HepG2 (cell line): Measurements from ENCODE around the gene POU5F1. TPM values are rescaled to one million over a fixed set of nuclear protein-coding genes. Genes with fewer than 3 reads are reported as not detected.
A peak's percentile ranks its signal among the peaks of the same experiment; 100 is the strongest.

Source experiments
- AKAP8 ChIP-seq: sonication (generic); formaldehyde crosslinking; IDR thresholded peaks from 2 replicates; pipeline ENCODE4 v1.5.1; 2020; ENCODE audit warnings: mild to moderate bottlenecking, missing genetic modification reagents
- ZBTB42 ChIP-seq: sonication (generic); formaldehyde crosslinking; IDR thresholded peaks from 2 replicates; pipeline ENCODE4 v1.5.0; 2020; ENCODE audit warnings: mild to moderate bottlenecking, missing genetic modification reagents
- ZBTB7B ChIP-seq: sonication (generic); formaldehyde crosslinking; IDR thresholded peaks from 2 replicates; pipeline ENCODE4 v1.4.0; 2020; ENCODE audit warnings: missing genetic modification reagents
- ZEB1 ChIP-seq: IDR thresholded peaks from 2 replicates; pipeline ENCODE4 v1.6.1; 2012; ENCODE audit warnings: mild to moderate bottlenecking, low read depth, inconsistent platforms; ENCODE audit not compliant: insufficient replicate concordance
- ZNF12 ChIP-seq: sonication (generic); formaldehyde crosslinking; IDR thresholded peaks from 2 replicates; pipeline ENCODE4 v1.5.0; 2020; ENCODE audit warnings: missing genetic modification reagents
- ZNF563 ChIP-seq: sonication (generic); formaldehyde crosslinking; IDR thresholded peaks from 2 replicates; pipeline ENCODE4 v1.8.0; 2022; ENCODE audit warnings: mild to moderate bottlenecking, moderate library complexity, missing genetic modification reagents
- polyA plus RNA-seq, 8 experiments: library from polyadenylated mRNA; depleted of rRNA in 3 of 8; stranded (reverse) in 7 of 8; unstranded in 1 of 8; fragments of >200 nt; fragmentation: Illumina TruSeq in 4 of 8; extraction: Trizol in 4 of 8; gene quantifications; 2 replicates each; pipeline versions ENCODE4 v1.2.1 to v1.2.3, GENCODE V29; 2011 to 2016; ENCODE audit warnings: low read depth in 4 of 8, missing spikeins in 1 of 8, mixed read lengths in 1 of 8; ENCODE audit not compliant: insufficient read depth in 1 of 8
- total RNA-seq, 5 experiments: library from RNA; depleted of rRNA; stranded (reverse); fragments of >200 nt; fragmentation: Illumina TruSeq; extraction: Trizol; gene quantifications; 2 replicates each; pipeline ENCODE4 v1.2.3, GENCODE V29; 2016; ENCODE audit warnings: low read depth in 1 of 5
- TF ChIP-seq, protein P1 (sequence below): IDR thresholded peaks from 2 replicates; pipeline ENCODE4 v1.4.0; 2020; ENCODE audit warnings: mild to moderate bottlenecking, missing genetic modification reagents
- TF ChIP-seq, protein P2 (sequence below): sonication (generic); formaldehyde crosslinking; IDR thresholded peaks from 2 replicates; pipeline ENCODE4 v1.9.0; 2022; ENCODE audit warnings: low read depth, missing genetic modification reagents
- TF ChIP-seq, protein P3 (sequence below): sonication (generic); formaldehyde crosslinking; IDR thresholded peaks from 2 replicates; pipeline ENCODE4 v1.4.0; 2020; ENCODE audit warnings: mild to moderate bottlenecking, missing genetic modification reagents, borderline replicate concordance
- TF ChIP-seq, protein P4 (sequence below): sonication (generic); formaldehyde crosslinking; conservative IDR thresholded peaks from 2 replicates; pipeline ENCODE4 v1.8.0; 2022; ENCODE audit warnings: low read depth, missing genetic modification reagents
- TF ChIP-seq, protein P5 (sequence below): sonication (generic); formaldehyde crosslinking; IDR thresholded peaks from 2 replicates; pipeline ENCODE4 v1.4.0; 2020; ENCODE audit warnings: missing genetic modification reagents

Gene POU5F1
- total and polyA plus RNA-seq, 2 of the 13 experiments (the other 11 are each of a cell fraction or from before 2014, with no cell fraction given), result 2.5 to 7.2 TPM

DNA sequence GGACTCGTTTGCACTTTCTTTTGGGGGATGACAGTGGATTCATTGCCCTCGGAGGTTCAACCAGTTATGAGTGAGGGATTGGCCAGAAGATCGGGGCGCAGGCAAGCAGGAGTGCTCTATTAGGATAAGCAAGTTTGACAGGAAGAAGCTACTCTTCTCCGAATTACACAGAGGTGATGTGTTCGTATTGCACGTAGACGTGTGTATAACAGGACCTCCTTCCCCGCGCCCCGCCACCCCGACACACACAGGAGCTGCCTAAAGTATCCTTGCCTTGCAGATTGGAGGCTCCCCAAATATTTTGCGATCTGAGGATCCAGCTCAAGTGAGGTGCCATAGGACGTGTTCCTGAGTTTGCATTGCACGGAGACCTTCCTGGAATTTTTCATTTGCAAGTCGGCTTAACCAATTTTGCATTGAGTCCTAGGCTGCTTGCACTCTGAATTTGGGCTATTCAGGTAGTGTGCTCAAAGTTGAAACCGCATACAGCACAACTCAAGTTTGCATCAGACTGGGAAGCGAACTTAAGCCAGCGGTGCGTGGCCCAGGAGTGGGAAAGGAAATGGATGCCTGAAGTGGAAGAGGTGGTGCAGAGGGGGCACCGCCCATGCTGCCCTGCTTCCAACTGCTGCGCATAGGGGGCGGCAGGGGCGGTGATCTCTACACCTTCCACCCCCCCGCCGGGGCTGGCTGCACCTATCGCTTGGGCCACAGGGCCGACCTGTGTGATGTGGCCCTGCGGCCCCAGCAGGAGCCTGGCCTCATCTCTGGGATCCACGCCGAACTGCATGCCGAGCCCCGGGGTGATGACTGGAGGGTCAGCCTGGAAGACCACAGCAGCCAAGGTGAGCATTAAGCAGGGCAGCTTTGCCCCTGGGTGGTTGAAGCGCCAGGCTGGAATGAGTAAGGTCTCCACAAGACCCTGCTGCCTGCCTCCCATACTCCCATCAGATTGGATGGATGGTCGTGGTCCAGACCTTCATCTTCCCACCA, 11.3 kb downstream of the POU5F1 start (continued):
- TF ChIP-seq, protein P1, sequence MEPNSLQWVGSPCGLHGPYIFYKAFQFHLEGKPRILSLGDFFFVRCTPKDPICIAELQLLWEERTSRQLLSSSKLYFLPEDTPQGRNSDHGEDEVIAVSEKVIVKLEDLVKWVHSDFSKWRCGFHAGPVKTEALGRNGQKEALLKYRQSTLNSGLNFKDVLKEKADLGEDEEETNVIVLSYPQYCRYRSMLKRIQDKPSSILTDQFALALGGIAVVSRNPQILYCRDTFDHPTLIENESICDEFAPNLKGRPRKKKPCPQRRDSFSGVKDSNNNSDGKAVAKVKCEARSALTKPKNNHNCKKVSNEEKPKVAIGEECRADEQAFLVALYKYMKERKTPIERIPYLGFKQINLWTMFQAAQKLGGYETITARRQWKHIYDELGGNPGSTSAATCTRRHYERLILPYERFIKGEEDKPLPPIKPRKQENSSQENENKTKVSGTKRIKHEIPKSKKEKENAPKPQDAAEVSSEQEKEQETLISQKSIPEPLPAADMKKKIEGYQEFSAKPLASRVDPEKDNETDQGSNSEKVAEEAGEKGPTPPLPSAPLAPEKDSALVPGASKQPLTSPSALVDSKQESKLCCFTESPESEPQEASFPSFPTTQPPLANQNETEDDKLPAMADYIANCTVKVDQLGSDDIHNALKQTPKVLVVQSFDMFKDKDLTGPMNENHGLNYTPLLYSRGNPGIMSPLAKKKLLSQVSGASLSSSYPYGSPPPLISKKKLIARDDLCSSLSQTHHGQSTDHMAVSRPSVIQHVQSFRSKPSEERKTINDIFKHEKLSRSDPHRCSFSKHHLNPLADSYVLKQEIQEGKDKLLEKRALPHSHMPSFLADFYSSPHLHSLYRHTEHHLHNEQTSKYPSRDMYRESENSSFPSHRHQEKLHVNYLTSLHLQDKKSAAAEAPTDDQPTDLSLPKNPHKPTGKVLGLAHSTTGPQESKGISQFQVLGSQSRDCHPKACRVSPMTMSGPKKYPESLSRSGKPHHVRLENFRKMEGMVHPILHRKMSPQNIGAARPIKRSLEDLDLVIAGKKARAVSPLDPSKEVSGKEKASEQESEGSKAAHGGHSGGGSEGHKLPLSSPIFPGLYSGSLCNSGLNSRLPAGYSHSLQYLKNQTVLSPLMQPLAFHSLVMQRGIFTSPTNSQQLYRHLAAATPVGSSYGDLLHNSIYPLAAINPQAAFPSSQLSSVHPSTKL, result no peak
- TF ChIP-seq, protein P2, sequence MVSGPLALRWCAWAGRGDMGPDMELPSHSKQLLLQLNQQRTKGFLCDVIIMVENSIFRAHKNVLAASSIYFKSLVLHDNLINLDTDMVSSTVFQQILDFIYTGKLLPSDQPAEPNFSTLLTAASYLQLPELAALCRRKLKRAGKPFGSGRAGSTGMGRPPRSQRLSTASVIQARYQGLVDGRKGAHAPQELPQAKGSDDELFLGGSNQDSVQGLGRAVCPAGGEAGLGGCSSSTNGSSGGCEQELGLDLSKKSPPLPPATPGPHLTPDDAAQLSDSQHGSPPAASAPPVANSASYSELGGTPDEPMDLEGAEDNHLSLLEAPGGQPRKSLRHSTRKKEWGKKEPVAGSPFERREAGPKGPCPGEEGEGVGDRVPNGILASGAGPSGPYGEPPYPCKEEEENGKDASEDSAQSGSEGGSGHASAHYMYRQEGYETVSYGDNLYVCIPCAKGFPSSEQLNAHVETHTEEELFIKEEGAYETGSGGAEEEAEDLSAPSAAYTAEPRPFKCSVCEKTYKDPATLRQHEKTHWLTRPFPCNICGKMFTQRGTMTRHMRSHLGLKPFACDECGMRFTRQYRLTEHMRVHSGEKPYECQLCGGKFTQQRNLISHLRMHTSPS (CRISPR knock-in tag), result no peak
- TF ChIP-seq, protein P3, sequence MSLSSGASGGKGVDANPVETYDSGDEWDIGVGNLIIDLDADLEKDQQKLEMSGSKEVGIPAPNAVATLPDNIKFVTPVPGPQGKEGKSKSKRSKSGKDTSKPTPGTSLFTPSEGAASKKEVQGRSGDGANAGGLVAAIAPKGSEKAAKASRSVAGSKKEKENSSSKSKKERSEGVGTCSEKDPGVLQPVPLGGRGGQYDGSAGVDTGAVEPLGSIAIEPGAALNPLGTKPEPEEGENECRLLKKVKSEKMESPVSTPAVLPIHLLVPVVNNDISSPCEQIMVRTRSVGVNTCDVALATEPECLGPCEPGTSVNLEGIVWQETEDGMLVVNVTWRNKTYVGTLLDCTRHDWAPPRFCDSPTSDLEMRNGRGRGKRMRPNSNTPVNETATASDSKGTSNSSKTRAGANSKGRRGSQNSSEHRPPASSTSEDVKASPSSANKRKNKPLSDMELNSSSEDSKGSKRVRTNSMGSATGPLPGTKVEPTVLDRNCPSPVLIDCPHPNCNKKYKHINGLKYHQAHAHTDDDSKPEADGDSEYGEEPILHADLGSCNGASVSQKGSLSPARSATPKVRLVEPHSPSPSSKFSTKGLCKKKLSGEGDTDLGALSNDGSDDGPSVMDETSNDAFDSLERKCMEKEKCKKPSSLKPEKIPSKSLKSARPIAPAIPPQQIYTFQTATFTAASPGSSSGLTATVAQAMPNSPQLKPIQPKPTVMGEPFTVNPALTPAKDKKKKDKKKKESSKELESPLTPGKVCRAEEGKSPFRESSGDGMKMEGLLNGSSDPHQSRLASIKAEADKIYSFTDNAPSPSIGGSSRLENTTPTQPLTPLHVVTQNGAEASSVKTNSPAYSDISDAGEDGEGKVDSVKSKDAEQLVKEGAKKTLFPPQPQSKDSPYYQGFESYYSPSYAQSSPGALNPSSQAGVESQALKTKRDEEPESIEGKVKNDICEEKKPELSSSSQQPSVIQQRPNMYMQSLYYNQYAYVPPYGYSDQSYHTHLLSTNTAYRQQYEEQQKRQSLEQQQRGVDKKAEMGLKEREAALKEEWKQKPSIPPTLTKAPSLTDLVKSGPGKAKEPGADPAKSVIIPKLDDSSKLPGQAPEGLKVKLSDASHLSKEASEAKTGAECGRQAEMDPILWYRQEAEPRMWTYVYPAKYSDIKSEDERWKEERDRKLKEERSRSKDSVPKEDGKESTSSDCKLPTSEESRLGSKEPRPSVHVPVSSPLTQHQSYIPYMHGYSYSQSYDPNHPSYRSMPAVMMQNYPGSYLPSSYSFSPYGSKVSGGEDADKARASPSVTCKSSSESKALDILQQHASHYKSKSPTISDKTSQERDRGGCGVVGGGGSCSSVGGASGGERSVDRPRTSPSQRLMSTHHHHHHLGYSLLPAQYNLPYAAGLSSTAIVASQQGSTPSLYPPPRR (CRISPR knock-in tag), result no peak
- TF ChIP-seq AKAP8 (CRISPR knock-in tag) (no peak), ZNF12 (CRISPR knock-in tag) (no peak), ZEB1 (no peak), ZNF563 (CRISPR knock-in tag) (no peak), ZBTB42 (CRISPR knock-in tag) (no peak), ZBTB7B (peak; percentile 85)
- TF ChIP-seq, protein P4, sequence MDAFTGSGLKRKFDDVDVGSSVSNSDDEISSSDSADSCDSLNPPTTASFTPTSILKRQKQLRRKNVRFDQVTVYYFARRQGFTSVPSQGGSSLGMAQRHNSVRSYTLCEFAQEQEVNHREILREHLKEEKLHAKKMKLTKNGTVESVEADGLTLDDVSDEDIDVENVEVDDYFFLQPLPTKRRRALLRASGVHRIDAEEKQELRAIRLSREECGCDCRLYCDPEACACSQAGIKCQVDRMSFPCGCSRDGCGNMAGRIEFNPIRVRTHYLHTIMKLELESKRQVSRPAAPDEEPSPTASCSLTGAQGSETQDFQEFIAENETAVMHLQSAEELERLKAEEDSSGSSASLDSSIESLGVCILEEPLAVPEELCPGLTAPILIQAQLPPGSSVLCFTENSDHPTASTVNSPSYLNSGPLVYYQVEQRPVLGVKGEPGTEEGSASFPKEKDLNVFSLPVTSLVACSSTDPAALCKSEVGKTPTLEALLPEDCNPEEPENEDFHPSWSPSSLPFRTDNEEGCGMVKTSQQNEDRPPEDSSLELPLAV (CRISPR knock-in tag), result no peak
- TF ChIP-seq, protein P5, sequence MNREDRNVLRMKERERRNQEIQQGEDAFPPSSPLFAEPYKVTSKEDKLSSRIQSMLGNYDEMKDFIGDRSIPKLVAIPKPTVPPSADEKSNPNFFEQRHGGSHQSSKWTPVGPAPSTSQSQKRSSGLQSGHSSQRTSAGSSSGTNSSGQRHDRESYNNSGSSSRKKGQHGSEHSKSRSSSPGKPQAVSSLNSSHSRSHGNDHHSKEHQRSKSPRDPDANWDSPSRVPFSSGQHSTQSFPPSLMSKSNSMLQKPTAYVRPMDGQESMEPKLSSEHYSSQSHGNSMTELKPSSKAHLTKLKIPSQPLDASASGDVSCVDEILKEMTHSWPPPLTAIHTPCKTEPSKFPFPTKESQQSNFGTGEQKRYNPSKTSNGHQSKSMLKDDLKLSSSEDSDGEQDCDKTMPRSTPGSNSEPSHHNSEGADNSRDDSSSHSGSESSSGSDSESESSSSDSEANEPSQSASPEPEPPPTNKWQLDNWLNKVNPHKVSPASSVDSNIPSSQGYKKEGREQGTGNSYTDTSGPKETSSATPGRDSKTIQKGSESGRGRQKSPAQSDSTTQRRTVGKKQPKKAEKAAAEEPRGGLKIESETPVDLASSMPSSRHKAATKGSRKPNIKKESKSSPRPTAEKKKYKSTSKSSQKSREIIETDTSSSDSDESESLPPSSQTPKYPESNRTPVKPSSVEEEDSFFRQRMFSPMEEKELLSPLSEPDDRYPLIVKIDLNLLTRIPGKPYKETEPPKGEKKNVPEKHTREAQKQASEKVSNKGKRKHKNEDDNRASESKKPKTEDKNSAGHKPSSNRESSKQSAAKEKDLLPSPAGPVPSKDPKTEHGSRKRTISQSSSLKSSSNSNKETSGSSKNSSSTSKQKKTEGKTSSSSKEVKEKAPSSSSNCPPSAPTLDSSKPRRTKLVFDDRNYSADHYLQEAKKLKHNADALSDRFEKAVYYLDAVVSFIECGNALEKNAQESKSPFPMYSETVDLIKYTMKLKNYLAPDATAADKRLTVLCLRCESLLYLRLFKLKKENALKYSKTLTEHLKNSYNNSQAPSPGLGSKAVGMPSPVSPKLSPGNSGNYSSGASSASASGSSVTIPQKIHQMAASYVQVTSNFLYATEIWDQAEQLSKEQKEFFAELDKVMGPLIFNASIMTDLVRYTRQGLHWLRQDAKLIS, result no peak
